ENCODE measurements around the gene WDCP.

- no peak for TF ChIP-seq POLR2A (IDR thresholded peaks at IDR 0.05)
- no peak for TF ChIP-seq CTCF (IDR thresholded peaks at IDR 0.05)
- no peak for TF ChIP-seq EP300 (IDR thresholded peaks at IDR 0.05)
Measured at GRCh38 chr2:24009680-24010476, 37.3 kb downstream of the WDCP start, which contains the start of gene MFSD2B.
